Loucy (cell line): Measurements from ENCODE around the gene SAMD8.

Source experiments
- H2AFZ ChIP-seq: fragments of 200-600 bp; sonication (generic); 2 replicates; pipeline ENCODE4 v1.6.0; 2016; ENCODE audit warnings: antibody characterized with exemption, mild to moderate bottlenecking, low read length, moderate library complexity
- H3F3A ChIP-seq: fragments of 200-600 bp; 2 replicates; pipeline ENCODE4 v1.6.0; 2016; ENCODE audit warnings: antibody characterized with exemption, low read depth, mild to moderate bottlenecking
- H3K27me3 ChIP-seq: fragments of 200-600 bp; sonication (generic); 2 replicates; pipeline ENCODE4 v1.6.1; 2014; ENCODE audit warnings: low read length, mild to moderate bottlenecking; ENCODE audit not compliant: insufficient read depth, poor library complexity, severe bottlenecking
- H3K36me3 ChIP-seq: fragments of 200-600 bp; sonication (generic); 2 replicates; pipeline ENCODE4 v1.6.1; 2016; ENCODE audit warnings: low read length; ENCODE audit not compliant: insufficient read depth
- H3K4me1 ChIP-seq: fragments of 200-600 bp; sonication (generic); 2 replicates; pipeline ENCODE4 v1.5.1; 2014; ENCODE audit warnings: low read length, mild to moderate bottlenecking; ENCODE audit not compliant: insufficient read depth, poor library complexity, severe bottlenecking
- H3K4me2 ChIP-seq: fragments of 200-600 bp; sonication (generic); 2 replicates; pipeline ENCODE4 v1.6.0; 2014; ENCODE audit warnings: antibody characterized with exemption, low read length, low read depth, mild to moderate bottlenecking; ENCODE audit not compliant: poor library complexity, severe bottlenecking
- H3K4me3 ChIP-seq: fragments of 200-600 bp; sonication (generic); 2 replicates; pipeline ENCODE4 v1.5.1; 2014; ENCODE audit warnings: low read length, mild to moderate bottlenecking, mixed read lengths; ENCODE audit not compliant: poor library complexity, severe bottlenecking
- H3K79me2 ChIP-seq: fragments of 200-600 bp; sonication (generic); 2 replicates; pipeline ENCODE4 v1.6.1; 2014; ENCODE audit warnings: low read length; ENCODE audit not compliant: insufficient read depth
- H3K9ac ChIP-seq: fragments of 200-600 bp; sonication (generic); 2 replicates; pipeline ENCODE4 v1.6.0; 2014; ENCODE audit warnings: mild to moderate bottlenecking, low read depth, low read length, moderate library complexity; ENCODE audit not compliant: poor library complexity, severe bottlenecking
- H3K9me2 ChIP-seq: fragments of 200-600 bp; sonication (generic); replicated peaks from 2 replicates; pipeline ENCODE4 v1.6.1; 2016; ENCODE audit warnings: low read depth, low read length, mixed read lengths
- H3K9me3 ChIP-seq: fragments of 200-600 bp; sonication (generic); 2 replicates; pipeline ENCODE4 v1.6.1; 2014; ENCODE audit warnings: mild to moderate bottlenecking, antibody characterized with exemption, low read length, low read depth; ENCODE audit not compliant: insufficient read depth
- H4K20me1 ChIP-seq: fragments of 200-600 bp; sonication (generic); 2 replicates; pipeline ENCODE4 v1.6.0; 2014; ENCODE audit warnings: antibody characterized with exemption, low read length, mild to moderate bottlenecking; ENCODE audit not compliant: insufficient read depth, poor library complexity, severe bottlenecking
- CTCF ChIP-seq: fragments of 200-600 bp; sonication (generic); conservative IDR thresholded peaks from 2 replicates; pipeline ENCODE4 v1.5.1; 2014; ENCODE audit warnings: mild to moderate bottlenecking, antibody characterized with exemption, low read length
- EZH2phosphoT487 ChIP-seq: fragments of 200-600 bp; IDR thresholded peaks from 2 replicates; pipeline ENCODE4 v1.6.1; 2018; ENCODE audit warnings: antibody characterized with exemption, mild to moderate bottlenecking, moderate library complexity, borderline replicate concordance

Gene SAMD8

GRCh38 chr10:75070961-75071428, 40.5 kb upstream of the SAMD8 start:
- Histone ChIP-seq H2AFZ (no peak overlapping the region), H3K27me3 (no peaks in the 10 kb centered on the region), H3K4me3 (no peak overlapping the region), H3K4me2 (no peak overlapping the region), H4K20me1 (no peaks in the 10 kb centered on the region), H3K79me2 (no peaks in the 10 kb centered on the region), H3K4me1 (peaks cover 10% of the 10 kb centered on the region), H3K9ac (no peak overlapping the region), H3K9me2 (no peaks in the 10 kb centered on the region), H3K9me3 (no peaks in the 10 kb centered on the region), H3F3A (no peaks in the 10 kb centered on the region), H3K36me3 (no peaks in the 10 kb centered on the region)
- TF ChIP-seq CTCF (no peak), EZH2phosphoT487 (no peak)

- peaks cover 10% of the 10 kb centered on the region for H3K4me1 ChIP-seq
- no peak overlapping the region for H2AFZ ChIP-seq
- no peak overlapping the region for H3K9ac ChIP-seq
- H4K20me1 ChIP-seq: no peaks in the 10 kb centered on the region
- no peak for TF ChIP-seq CTCF
- TF ChIP-seq EZH2phosphoT487: no peak
- H3K9me2 ChIP-seq: no peaks in the 10 kb centered on the region
- no peaks in the 10 kb centered on the region for H3K27me3 ChIP-seq
- H3K9me3 ChIP-seq: no peaks in the 10 kb centered on the region
- H3K36me3 ChIP-seq: no peaks in the 10 kb centered on the region
- no peak overlapping the region for H3K4me2 ChIP-seq
- H3K79me2 ChIP-seq: no peaks in the 10 kb centered on the region
- H3K4me3 ChIP-seq: no peak overlapping the region
- no peaks in the 10 kb centered on the region for H3F3A ChIP-seq
Measured at GRCh38 chr10:75071756-75072155, 39.7 kb upstream of the SAMD8 start.

GRCh38 chr10:75072727-75073126, 38.7 kb upstream of the SAMD8 start:
- H3K36me3 ChIP-seq: no peaks in the 10 kb centered on the region
- no peaks in the 10 kb centered on the region for H3K27me3 ChIP-seq
- no peak overlapping the region for H3K4me2 ChIP-seq
- no peak overlapping the region for H2AFZ ChIP-seq
- TF ChIP-seq CTCF (no peak), EZH2phosphoT487 (no peak)
- peaks cover 10% of the 10 kb centered on the region for H3K4me1 ChIP-seq
- no peak overlapping the region for H3K4me3 ChIP-seq
- no peaks in the 10 kb centered on the region for H3K79me2 ChIP-seq
- H3K9me2 ChIP-seq: no peaks in the 10 kb centered on the region
- H4K20me1 ChIP-seq: no peaks in the 10 kb centered on the region
- no peaks in the 10 kb centered on the region for H3F3A ChIP-seq
- H3K9me3 ChIP-seq: no peaks in the 10 kb centered on the region
- H3K9ac ChIP-seq: no peak overlapping the region
